ENCODE measurements around the gene ATXN2.
"Not testable (repeated sequence)": the region's sequence is repeated elsewhere in the genome, so short reads cannot be mapped to it uniquely, and the experiment has no call there.

Gene ATXN2

DNA sequence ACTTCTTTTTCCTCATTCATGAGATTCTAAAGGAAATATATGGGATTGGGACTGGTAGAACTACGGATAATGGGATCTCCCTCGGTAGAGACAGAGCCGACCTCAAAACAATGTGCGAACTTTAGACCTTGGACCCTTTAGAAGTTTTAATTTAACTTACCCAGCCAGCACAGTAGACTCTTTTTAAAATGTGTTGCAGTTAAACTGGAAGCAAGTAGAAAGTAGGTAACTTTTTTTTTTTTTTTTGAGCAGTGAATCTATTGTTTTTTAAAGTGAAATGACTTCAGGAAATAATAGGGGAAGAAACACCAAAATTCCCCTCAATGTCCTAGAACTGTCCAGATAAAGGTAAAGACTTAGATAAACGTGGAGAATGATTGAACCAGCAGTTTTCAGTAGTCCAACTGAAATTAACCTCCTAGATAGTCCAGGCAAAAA lies 1.1 kb upstream of the ATXN2 start:
- Histone ChIP-seq H3K4me3 (ENCODE audit: low read depth in 1 of 5, low read length in 5 of 5) (peak overlapping the region; percentile 73 to 91 (median 89)), H3K27me3 (ENCODE audit: control insufficient read depth in 5 of 5, insufficient read depth in 4 of 5, low read length in 5 of 5) (no peaks in the 10 kb centered on the region), H3K9me3 (ENCODE audit: control insufficient read depth in 5 of 5, low read length in 5 of 5) (no peaks in the 10 kb centered on the region), H3K9ac (ENCODE audit: low read length in 5 of 5) (peak overlapping the region; percentile 16 to 89 (median 82)), H3K4me1 (ENCODE audit: control insufficient read depth in 5 of 5, insufficient read depth in 5 of 5, low read length in 5 of 5) (peaks cover 5 to 38% (median 33%) of the 10 kb centered on the region in 5 donors), H3K27ac (ENCODE audit: low read depth, low read length) (peak overlapping the region; percentile 92), H3K36me3 (ENCODE audit: control insufficient read depth in 5 of 5, insufficient read depth in 5 of 5, low read length in 5 of 5) (no peaks in the 10 kb centered on the region)

DNA sequence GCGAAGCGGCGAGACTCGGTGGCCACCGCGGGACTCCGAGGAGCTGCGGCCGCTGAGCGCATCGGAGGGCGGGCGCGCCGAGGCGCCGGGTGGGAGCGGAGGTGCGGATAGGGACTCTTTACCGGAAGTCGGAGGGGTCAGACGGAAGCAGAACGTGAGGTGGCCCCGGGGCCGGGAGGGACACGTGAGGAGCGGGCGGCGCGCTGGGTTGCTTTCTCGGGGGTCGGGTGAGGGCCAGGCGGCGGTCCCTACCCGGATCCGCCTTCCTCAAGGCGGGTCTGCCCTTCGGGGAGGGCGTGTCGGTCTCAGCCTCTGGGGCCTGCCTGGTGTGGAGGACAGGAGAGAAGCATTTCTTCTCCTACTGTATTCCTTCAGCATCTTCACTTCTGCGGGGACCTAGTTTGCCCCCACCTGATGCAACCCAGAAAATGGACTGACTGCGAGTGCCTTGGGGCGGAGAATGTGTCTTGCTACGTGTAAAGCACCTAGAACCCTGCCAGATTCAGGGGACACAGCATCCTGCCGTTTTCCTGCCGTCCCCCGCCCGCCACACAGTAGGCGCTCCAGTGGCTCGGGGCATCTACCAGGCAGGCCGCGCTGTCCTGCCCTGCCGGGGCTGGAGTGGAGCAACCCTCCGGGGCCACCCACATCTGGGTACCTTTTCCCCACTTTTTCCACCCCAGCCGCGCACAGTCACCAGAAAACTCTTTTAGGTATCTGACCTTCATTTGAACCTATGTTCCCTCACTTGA lies 514 bp upstream of the ATXN2 start:
- H3K36me3 ChIP-seq (ENCODE audit: control insufficient read depth in 5 of 5, insufficient read depth in 5 of 5, low read length in 5 of 5): no peaks in the 10 kb centered on the region
- no peaks in the 10 kb centered on the region for H3K27me3 ChIP-seq (ENCODE audit: control insufficient read depth in 5 of 5, insufficient read depth in 4 of 5, low read length in 5 of 5)
- H3K27ac ChIP-seq (ENCODE audit: low read depth, low read length): peak overlapping the region; percentile 92
- H3K4me1 ChIP-seq (ENCODE audit: control insufficient read depth in 5 of 5, insufficient read depth in 5 of 5, low read length in 5 of 5): peaks cover 5 to 44% (median 39%) of the 10 kb centered on the region in 5 donors
- no peaks in the 10 kb centered on the region for H3K9me3 ChIP-seq (ENCODE audit: control insufficient read depth in 5 of 5, low read length in 5 of 5)
- peak overlapping the region; percentile 68 to 89 (median 82) for H3K9ac ChIP-seq (ENCODE audit: low read length in 5 of 5)
- peak overlapping the region; percentile 73 to 91 (median 89) for H3K4me3 ChIP-seq (ENCODE audit: low read depth in 1 of 5, low read length in 5 of 5)

DNA sequence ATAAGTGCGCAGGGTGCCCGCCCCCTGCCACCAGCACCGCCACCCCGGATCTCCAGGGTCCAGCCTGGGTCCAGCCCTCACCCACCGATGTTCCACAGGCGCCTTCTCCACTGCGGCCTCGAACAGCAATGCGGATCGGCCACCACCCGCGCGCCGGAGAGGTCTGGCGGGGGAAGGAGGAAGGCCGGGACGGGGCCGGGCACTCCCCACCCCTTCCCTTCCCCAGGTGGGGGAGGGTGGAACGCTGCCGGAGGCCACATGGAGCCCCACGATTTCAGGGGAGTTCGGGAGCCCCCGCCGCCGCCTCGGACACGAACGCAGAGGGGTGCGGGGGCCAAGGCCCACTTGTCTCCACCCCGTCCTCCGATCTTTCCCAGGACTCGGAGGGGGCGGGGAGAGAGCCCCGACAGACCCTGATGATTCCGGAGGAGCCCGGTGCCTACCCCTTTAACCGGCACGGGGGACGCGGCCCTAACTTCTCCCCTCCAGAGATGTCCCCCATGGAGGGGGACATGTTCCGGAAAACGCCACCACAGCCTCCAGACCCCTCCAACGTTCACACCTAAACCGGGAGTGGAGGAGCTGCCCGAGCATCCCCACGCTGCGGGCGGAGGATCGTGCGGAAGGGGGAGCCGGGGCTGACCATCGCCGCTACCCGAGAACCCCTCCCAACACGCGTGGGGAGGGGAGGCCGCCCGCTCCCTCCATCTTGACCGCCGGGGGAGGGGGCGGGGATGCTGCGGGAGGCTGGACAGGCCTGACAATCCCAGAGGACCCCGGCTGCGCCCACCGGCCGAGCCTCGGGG lies 1.1 kb downstream of the ATXN2 start:
- Histone ChIP-seq H3K4me3 (ENCODE audit: low read depth in 1 of 5, low read length in 5 of 5) (peak overlapping the region; percentile 83 to 91 (median 88)), H3K9me3 (ENCODE audit: control insufficient read depth in 5 of 5, low read length in 5 of 5) (no peaks in the 10 kb centered on the region), H3K4me1 (ENCODE audit: control insufficient read depth in 5 of 5, insufficient read depth in 5 of 5, low read length in 5 of 5) (peaks cover 6 to 53% (median 45%) of the 10 kb centered on the region in 5 donors), H3K9ac (ENCODE audit: low read length in 5 of 5) (peak overlapping the region; percentile 77 to 94 (median 89)), H3K27ac (ENCODE audit: low read depth, low read length) (peak overlapping the region; percentile 95), H3K27me3 (ENCODE audit: control insufficient read depth in 5 of 5, insufficient read depth in 4 of 5, low read length in 5 of 5) (no peaks in the 10 kb centered on the region), H3K36me3 (ENCODE audit: control insufficient read depth in 5 of 5, insufficient read depth in 5 of 5, low read length in 5 of 5) (no peaks in the 10 kb centered on the region)

DNA sequence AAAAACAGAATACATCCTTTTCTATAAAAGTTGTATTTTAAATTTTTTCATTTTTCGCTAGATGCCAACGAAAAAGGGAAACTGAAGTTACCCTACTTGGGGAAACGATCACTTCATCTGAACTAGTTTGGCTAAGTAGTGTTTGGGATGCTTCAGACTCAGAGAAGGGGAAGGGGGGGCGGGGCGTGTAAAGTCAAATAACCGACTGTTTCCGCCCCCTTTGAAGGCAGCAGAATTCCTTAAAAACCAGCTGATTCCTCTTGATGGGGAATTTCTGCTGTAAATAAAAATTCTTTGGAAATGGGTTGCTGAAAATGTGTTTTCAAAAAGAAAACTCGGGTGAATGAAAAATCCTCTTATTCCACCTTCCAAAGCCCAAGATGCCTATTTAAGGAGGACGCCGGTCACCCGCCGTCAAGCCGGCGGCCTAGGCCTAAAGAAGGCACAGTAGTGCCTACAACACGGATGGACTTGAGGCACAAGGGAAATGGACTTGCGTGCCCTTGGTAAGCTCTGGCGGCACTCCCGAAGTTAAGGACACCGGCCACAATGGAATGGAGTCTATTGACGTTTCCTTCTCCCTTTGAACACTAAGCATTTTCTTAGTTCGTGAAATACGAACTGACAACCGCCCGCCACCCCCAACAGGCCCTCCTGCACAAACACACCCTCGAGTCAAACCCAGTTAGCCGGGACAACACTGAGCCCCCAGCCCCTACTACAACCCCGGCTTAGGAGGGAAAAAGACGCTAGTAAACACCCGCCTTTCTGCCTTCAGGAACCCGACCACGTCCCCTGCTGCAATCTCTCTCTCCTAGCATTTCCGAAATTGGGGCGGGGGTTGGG lies 1.9 kb downstream of the ATXN2 start:
- no peaks in the 10 kb centered on the region for H3K36me3 ChIP-seq (ENCODE audit: control insufficient read depth in 5 of 5, insufficient read depth in 5 of 5, low read length in 5 of 5)
- peaks cover 6 to 53% (median 45%) of the 10 kb centered on the region in 5 donors for H3K4me1 ChIP-seq (ENCODE audit: control insufficient read depth in 5 of 5, insufficient read depth in 5 of 5, low read length in 5 of 5)
- H3K27ac ChIP-seq (ENCODE audit: low read depth, low read length): peak overlapping the region; percentile 95
- H3K27me3 ChIP-seq (ENCODE audit: control insufficient read depth in 5 of 5, insufficient read depth in 4 of 5, low read length in 5 of 5): no peaks in the 10 kb centered on the region
- H3K4me3 ChIP-seq (ENCODE audit: low read depth in 1 of 5, low read length in 5 of 5): peak overlapping the region; percentile 83 to 91 (median 88)
- peak overlapping the region; percentile 77 to 94 (median 89) for H3K9ac ChIP-seq (ENCODE audit: low read length in 5 of 5)
- H3K9me3 ChIP-seq (ENCODE audit: control insufficient read depth in 5 of 5, low read length in 5 of 5): no peaks in the 10 kb centered on the region

DNA sequence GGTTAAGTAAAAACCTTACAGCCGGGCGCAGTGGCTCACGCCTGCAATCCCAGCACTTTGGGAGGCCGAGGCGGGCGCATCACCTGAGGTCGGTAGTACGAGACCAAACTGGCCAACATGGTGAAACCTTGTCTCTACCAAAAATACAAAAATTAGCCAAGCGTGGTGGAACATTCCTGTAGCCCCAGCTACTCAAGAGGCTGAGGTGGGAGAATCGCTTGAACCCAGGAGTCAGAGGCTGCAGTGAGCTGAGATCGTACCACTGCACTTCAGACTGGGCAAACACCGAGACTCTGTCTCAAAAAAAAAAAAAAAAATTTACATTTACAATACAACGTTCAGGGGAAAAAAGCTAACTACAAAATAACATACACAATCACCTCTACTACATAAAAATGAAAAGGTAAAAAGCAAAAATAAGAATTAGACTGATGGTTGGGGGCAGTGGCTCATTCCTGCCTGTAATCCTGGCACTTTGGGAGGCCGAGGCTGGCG lies 3.7 kb downstream of the ATXN2 start:
- not testable (repeated sequence) for H3K27me3 ChIP-seq (ENCODE audit: control insufficient read depth in 5 of 5, insufficient read depth in 4 of 5, low read length in 5 of 5)
- H3K4me1 ChIP-seq (ENCODE audit: control insufficient read depth in 5 of 5, insufficient read depth in 5 of 5, low read length in 5 of 5): peaks cover 6 to 53% (median 45%) of the 10 kb centered on the region in 5 donors

DNA sequence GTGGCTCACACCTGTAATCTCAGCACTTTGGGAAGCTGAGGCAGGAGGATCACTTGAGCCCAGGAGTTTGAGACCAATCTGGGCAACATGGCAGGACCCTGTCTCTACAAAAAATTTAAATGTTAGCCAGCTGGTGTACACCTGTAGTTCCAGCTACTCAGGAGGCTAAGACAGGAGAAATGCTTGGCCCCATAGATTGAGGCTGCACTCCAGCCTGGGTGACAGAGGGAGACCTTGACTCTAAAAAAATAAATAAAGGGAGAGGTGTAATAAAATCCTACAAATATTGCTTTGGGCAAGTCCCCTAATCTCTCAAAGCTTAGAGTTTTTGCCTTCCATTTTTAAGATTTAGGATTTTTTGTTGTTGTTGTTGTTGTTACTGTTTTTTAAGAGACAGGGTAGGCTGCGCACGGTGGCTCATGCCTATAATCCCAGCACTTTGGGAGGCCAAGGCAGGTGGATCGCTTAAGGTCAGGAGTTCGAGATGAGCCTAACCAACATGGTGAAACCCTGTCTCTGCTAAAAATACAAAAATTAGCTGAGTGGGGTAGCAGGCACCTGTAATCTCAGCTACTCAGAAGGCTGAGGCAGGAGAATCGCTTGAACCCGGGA lies 7.6 kb downstream of the ATXN2 start:
- H3K9ac ChIP-seq (ENCODE audit: low read length in 5 of 5); H3K4me3 ChIP-seq (ENCODE audit: low read depth in 1 of 5, low read length in 5 of 5); H3K36me3 ChIP-seq (ENCODE audit: control insufficient read depth in 5 of 5, insufficient read depth in 5 of 5, low read length in 5 of 5); H3K27ac ChIP-seq (ENCODE audit: low read depth, low read length); H3K9me3 ChIP-seq (ENCODE audit: control insufficient read depth in 5 of 5, low read length in 5 of 5); H3K27me3 ChIP-seq (ENCODE audit: control insufficient read depth in 5 of 5, insufficient read depth in 4 of 5, low read length in 5 of 5): not testable (repeated sequence)
- H3K4me1 ChIP-seq (ENCODE audit: control insufficient read depth in 5 of 5, insufficient read depth in 5 of 5, low read length in 5 of 5): peaks cover 3 to 30% (median 25%) of the 10 kb centered on the region in 5 donors

More for the DNA sequence above, 3.7 kb downstream of the ATXN2 start:
- not testable (repeated sequence) for H3K9me3 ChIP-seq (ENCODE audit: control insufficient read depth in 5 of 5, low read length in 5 of 5); H3K9ac ChIP-seq (ENCODE audit: low read length in 5 of 5); H3K4me3 ChIP-seq (ENCODE audit: low read depth in 1 of 5, low read length in 5 of 5); H3K36me3 ChIP-seq (ENCODE audit: control insufficient read depth in 5 of 5, insufficient read depth in 5 of 5, low read length in 5 of 5)
- peak overlapping the region; percentile 41 for H3K27ac ChIP-seq (ENCODE audit: low read depth, low read length)

DNA sequence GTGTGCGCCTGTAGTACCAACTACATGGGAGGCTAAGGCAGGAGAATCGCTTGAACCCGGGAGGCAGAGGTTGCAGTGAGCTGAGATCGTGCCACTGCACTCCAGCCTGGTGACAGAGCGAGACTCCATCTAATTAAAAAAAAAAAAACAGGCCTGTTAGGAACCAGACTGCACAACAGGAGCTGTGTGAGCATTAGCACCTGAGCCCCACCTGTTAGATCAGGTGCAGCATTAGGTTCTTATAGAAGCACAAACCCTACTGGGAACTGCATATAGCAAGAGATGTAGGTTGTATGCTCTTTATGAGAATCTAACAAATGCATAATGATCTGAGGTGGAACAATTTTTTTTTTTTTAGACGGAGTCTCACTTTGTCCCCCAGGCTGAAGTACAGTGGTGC lies 8.6 kb downstream of the ATXN2 start:
- Histone ChIP-seq H3K9ac (ENCODE audit: low read length in 5 of 5) (no peak overlapping the region), H3K4me1 (ENCODE audit: control insufficient read depth in 5 of 5, insufficient read depth in 5 of 5, low read length in 5 of 5) (peaks cover 1 to 21% (median 16%) of the 10 kb centered on the region in 5 donors), H3K36me3 (ENCODE audit: control insufficient read depth in 5 of 5, insufficient read depth in 5 of 5, low read length in 5 of 5) (no peaks in the 10 kb centered on the region), H3K27me3 (ENCODE audit: control insufficient read depth in 5 of 5, insufficient read depth in 4 of 5, low read length in 5 of 5) (no peaks in the 10 kb centered on the region), H3K9me3 (ENCODE audit: control insufficient read depth in 5 of 5, low read length in 5 of 5) (no peaks in the 10 kb centered on the region), H3K4me3 (ENCODE audit: low read depth in 1 of 5, low read length in 5 of 5) (no peak overlapping the region), H3K27ac (ENCODE audit: low read depth, low read length) (no peak overlapping the region)

DNA sequence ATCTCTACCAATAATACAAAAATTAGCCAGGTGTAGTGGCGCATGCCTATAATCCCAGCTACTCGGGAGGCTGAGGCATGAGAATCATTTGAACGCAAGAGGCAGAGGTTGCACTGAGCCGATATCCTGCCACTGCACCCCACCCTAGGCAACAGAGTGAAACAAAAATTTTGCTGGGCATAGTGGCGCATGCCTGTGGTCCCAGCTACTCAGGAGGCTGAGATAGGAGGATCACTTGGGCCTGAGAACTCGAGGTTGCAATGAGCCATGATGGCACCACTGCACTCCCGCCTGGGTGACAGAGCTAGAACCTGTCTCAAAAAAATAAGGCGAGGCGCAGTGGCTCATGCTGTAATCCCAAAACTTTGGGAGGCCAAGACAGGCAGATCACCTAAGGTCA lies 9.5 kb downstream of the ATXN2 start:
- Histone ChIP-seq H3K27ac (ENCODE audit: low read depth, low read length) (no peak overlapping the region), H3K36me3 (ENCODE audit: control insufficient read depth in 5 of 5, insufficient read depth in 5 of 5, low read length in 5 of 5) (no peaks in the 10 kb centered on the region), H3K4me3 (ENCODE audit: low read depth in 1 of 5, low read length in 5 of 5) (no peak overlapping the region), H3K9me3 (ENCODE audit: control insufficient read depth in 5 of 5, low read length in 5 of 5) (no peaks in the 10 kb centered on the region), H3K9ac (ENCODE audit: low read length in 5 of 5) (no peak overlapping the region), H3K27me3 (ENCODE audit: control insufficient read depth in 5 of 5, insufficient read depth in 4 of 5, low read length in 5 of 5) (no peaks in the 10 kb centered on the region), H3K4me1 (ENCODE audit: control insufficient read depth in 5 of 5, insufficient read depth in 5 of 5, low read length in 5 of 5) (peaks cover 1 to 13% (median 7%) of the 10 kb centered on the region in 5 donors)

DNA sequence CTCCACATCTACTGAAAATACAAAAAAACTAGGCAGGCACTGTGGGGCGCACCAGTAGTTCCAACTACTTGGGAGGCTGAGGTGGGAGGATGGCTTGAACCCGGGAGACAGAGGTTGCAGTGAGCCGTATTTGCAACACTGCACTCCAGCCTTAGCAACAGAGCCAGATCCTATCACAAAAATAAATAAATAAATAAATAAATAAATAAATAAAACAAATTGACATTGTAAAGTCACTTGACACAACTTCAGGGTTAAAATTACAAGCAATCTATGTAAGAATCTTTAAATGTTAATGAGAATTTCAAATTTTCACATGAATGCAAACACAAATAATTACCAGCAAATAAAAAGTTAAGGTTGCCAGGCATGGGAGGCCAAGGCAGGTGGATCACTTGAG lies 11.1 kb downstream of the ATXN2 start:
- Histone ChIP-seq H3K27me3 (ENCODE audit: control insufficient read depth in 5 of 5, insufficient read depth in 4 of 5, low read length in 5 of 5) (no peaks in the 10 kb centered on the region), H3K4me1 (ENCODE audit: control insufficient read depth in 5 of 5, insufficient read depth in 5 of 5, low read length in 5 of 5) (peaks cover 0 to 13% (median 0%) of the 10 kb centered on the region in 5 donors), H3K27ac (ENCODE audit: low read depth, low read length) (no peak overlapping the region)

More for the DNA sequence above, 11.1 kb downstream of the ATXN2 start:
- Histone ChIP-seq H3K4me3 (ENCODE audit: low read depth in 1 of 5, low read length in 5 of 5) (no peak overlapping the region), H3K9ac (ENCODE audit: low read length in 5 of 5) (no peak overlapping the region), H3K36me3 (ENCODE audit: control insufficient read depth in 5 of 5, insufficient read depth in 5 of 5, low read length in 5 of 5) (no peaks in the 10 kb centered on the region), H3K9me3 (ENCODE audit: control insufficient read depth in 5 of 5, low read length in 5 of 5) (no peaks in the 10 kb centered on the region)

Measured in subcutaneous abdominal adipose tissue (tissue), 5 donors.